ENCODE results near the gene HCAR3. TPM values are rescaled to one million over a fixed set of nuclear protein-coding genes. Genes with fewer than 3 reads are reported as not detected.
A peak's percentile ranks its signal among the peaks of the same experiment; 100 is the strongest.
"Not testable (repeated sequence)": the region's sequence is repeated elsewhere in the genome, so short reads cannot be mapped to it uniquely, and the experiment has no call there.

The HCAR3 gene
- total and polyA plus RNA-seq, 2 of the 13 experiments (the other 11 are each of a cell fraction or from before 2014, with no cell fraction given) = 0.11 to 12.8 TPM

DNA sequence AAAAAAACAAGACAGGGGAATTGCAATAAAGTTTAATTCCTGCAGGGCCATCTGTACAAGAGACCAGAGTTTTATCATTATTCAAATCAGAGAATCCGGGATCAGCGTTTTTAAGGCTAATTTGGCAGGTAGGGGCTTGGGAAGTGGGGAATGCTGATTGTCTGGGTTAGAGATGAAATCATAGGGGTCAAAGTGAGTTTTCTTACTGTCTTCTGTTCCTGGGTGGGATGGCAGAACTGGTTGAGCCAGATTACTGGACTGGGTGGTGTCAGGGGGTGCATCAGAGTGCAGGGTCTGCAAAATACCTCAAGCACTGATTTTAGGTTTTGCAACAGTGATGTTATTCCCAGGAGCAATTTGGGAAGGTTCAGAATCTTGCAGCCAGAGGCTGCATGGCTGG is 6.3 kb downstream of the HCAR3 start:
- in situ Hi-C loops (cut with HindIII; ENCODE audit: extremely low pct_ligation_motif_present, low pct_unique_long_range_greater_than_20kb); DNase-seq (ENCODE audit: low spot score); intact Hi-C loops (cut with micrococcal nuclease; ENCODE audit: unreplicated experiment); H3K9me3 ChIP-seq (ENCODE audit: low read length); H3K9ac ChIP-seq (ENCODE audit: insufficient read depth, low read depth, low read length); POLR2A ChIA-PET; H4K20me1 ChIP-seq (ENCODE audit: insufficient read depth, low read length); H2AFZ ChIP-seq (ENCODE audit: low read length); CTCF ChIA-PET (ENCODE audit: low intra/inter-chr PET ratio, low total read pairs); H3K4me3 ChIP-seq (replicated peaks in 1 of 3; ENCODE audit: insufficient read depth in 1 of 3, low read depth in 2 of 3, low read length in 3 of 3); H3K27ac ChIP-seq (ENCODE audit: extremely low read length, insufficient read depth, low read length); ATAC-seq; BruUV-seq (replicated peaks); H3K79me2 ChIP-seq (ENCODE audit: insufficient read depth, low read length); H3K36me3 ChIP-seq (replicated peaks in 1 of 2; ENCODE audit: control insufficient read depth in 1 of 2, insufficient read depth in 2 of 2, low read length in 2 of 2); H3K4me2 ChIP-seq (ENCODE audit: low read depth, low read length); H3K27me3 ChIP-seq (ENCODE audit: control insufficient read depth in 1 of 2, insufficient read depth in 2 of 2, low read length in 2 of 2); H3K4me1 ChIP-seq (ENCODE audit: insufficient read depth, low read length); FAIRE-seq: not testable (repeated sequence)
- WGBS (ENCODE audit: low lambda C conversion rate) = 79% methylated on average over 2 of the region's 2 CpGs

DNA sequence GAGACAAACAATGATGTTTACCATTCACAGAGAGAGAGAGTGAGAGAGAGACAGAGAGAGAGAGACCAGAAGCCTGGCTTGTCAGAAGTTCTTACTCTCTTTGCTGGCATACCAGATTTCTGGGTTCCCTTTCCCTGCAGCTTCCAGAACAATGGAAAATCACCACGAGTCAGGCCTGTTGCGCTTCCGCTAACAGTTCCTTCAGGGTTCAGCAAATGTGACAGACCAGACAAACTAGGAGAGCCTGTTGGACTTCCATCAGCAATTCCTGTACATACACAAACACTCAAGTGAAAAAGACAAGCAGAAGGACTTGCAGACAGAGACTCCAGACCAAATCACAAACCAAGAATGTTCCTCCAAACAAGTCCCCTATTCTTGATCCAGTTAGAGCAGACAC is 7.3 kb downstream of the HCAR3 start:
- H3K9ac ChIP-seq (ENCODE audit: insufficient read depth, low read depth, low read length); H4K20me1 ChIP-seq (ENCODE audit: insufficient read depth, low read length); H3K4me1 ChIP-seq (ENCODE audit: insufficient read depth, low read length); H3K36me3 ChIP-seq (replicated peaks in 1 of 2; ENCODE audit: control insufficient read depth in 1 of 2, insufficient read depth in 2 of 2, low read length in 2 of 2); H2AFZ ChIP-seq (ENCODE audit: low read length); H3K27me3 ChIP-seq (ENCODE audit: control insufficient read depth in 1 of 2, insufficient read depth in 2 of 2, low read length in 2 of 2); DNase-seq (ENCODE audit: low spot score); intact Hi-C loops (cut with micrococcal nuclease; ENCODE audit: unreplicated experiment); H3K27ac ChIP-seq (ENCODE audit: extremely low read length, insufficient read depth, low read length); FAIRE-seq; H3K9me3 ChIP-seq (ENCODE audit: low read length); H3K79me2 ChIP-seq (ENCODE audit: insufficient read depth, low read length); BruUV-seq (replicated peaks); H3K4me3 ChIP-seq (replicated peaks in 1 of 3; ENCODE audit: insufficient read depth in 1 of 3, low read depth in 2 of 3, low read length in 3 of 3); CTCF ChIA-PET (ENCODE audit: low intra/inter-chr PET ratio, low total read pairs); H3K4me2 ChIP-seq (ENCODE audit: low read depth, low read length); POLR2A ChIA-PET; in situ Hi-C loops (cut with HindIII; ENCODE audit: extremely low pct_ligation_motif_present, low pct_unique_long_range_greater_than_20kb): not testable (repeated sequence)
- WGBS (ENCODE audit: low lambda C conversion rate) = no CpG with 5 or more reads among the region's 3 CpGs
- ATAC-seq = peak; percentile 54

DNA sequence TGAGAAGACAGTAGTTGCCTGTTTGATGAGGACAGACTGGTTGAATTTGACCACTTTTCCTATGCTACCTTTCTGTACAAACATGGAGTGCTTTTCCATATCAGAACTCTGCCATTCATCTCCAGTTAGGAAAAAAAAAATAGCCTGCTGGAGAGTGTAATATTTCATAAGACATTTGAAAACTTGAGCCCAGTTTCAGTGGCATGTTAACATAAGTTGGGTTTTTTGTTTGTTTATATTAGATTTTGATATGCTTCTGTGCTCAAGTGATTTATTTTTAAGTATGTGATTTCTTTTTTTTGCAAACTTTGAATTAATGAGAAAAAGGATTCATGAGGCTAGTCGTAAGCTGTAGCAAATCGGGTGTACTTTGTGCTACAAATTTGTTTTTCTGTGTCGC is 12.8 kb downstream of the HCAR3 start:
- FAIRE-seq; BruUV-seq (replicated peaks); H3K79me2 ChIP-seq (ENCODE audit: insufficient read depth, low read length); H3K4me2 ChIP-seq (ENCODE audit: low read depth, low read length); ATAC-seq; DNase-seq (ENCODE audit: low spot score); H3K36me3 ChIP-seq (replicated peaks in 1 of 2; ENCODE audit: control insufficient read depth in 1 of 2, insufficient read depth in 2 of 2, low read length in 2 of 2); intact Hi-C loops (cut with micrococcal nuclease; ENCODE audit: unreplicated experiment); in situ Hi-C loops (cut with HindIII; ENCODE audit: extremely low pct_ligation_motif_present, low pct_unique_long_range_greater_than_20kb); CTCF ChIA-PET (ENCODE audit: low intra/inter-chr PET ratio, low total read pairs); H3K27ac ChIP-seq (ENCODE audit: extremely low read length, insufficient read depth, low read length); H2AFZ ChIP-seq (ENCODE audit: low read length); H3K4me3 ChIP-seq (replicated peaks in 1 of 3; ENCODE audit: insufficient read depth in 1 of 3, low read depth in 2 of 3, low read length in 3 of 3); H3K9me3 ChIP-seq (ENCODE audit: low read length); H3K27me3 ChIP-seq (ENCODE audit: control insufficient read depth in 1 of 2, insufficient read depth in 2 of 2, low read length in 2 of 2); H4K20me1 ChIP-seq (ENCODE audit: insufficient read depth, low read length); H3K9ac ChIP-seq (ENCODE audit: insufficient read depth, low read depth, low read length); POLR2A ChIA-PET: not testable (repeated sequence)
- H3K4me1 ChIP-seq (ENCODE audit: insufficient read depth, low read length) = peaks cover 10% of the 10 kb centered on the region; the same call in 1 of the 2 replicates
- WGBS (ENCODE audit: low lambda C conversion rate) = 71% methylated on average over 3 of the region's 3 CpGs
